Head of caudate nucleus (tissue), 42 donors: ENCODE results near the gene ZNF384.
"Not testable (repeated sequence)": the region's sequence is repeated elsewhere in the genome, so short reads cannot be mapped to it uniquely, and the experiment has no call there.

Experiments used
- DNase-seq, 42 donors: peaks; one replicate each; pipeline versions ENCODE4 v3.0.0 to v3.0.0-alpha.2; 2020 to 2021; ENCODE audit warnings: mixed read lengths in 7 of 42
- intact Hi-C: fragments of 100-400 bp; cut with DNase I; formaldehyde crosslinking; loops from one replicate; pipeline ENCODE4 v1.15.0; 2022

Gene ZNF384

DNA sequence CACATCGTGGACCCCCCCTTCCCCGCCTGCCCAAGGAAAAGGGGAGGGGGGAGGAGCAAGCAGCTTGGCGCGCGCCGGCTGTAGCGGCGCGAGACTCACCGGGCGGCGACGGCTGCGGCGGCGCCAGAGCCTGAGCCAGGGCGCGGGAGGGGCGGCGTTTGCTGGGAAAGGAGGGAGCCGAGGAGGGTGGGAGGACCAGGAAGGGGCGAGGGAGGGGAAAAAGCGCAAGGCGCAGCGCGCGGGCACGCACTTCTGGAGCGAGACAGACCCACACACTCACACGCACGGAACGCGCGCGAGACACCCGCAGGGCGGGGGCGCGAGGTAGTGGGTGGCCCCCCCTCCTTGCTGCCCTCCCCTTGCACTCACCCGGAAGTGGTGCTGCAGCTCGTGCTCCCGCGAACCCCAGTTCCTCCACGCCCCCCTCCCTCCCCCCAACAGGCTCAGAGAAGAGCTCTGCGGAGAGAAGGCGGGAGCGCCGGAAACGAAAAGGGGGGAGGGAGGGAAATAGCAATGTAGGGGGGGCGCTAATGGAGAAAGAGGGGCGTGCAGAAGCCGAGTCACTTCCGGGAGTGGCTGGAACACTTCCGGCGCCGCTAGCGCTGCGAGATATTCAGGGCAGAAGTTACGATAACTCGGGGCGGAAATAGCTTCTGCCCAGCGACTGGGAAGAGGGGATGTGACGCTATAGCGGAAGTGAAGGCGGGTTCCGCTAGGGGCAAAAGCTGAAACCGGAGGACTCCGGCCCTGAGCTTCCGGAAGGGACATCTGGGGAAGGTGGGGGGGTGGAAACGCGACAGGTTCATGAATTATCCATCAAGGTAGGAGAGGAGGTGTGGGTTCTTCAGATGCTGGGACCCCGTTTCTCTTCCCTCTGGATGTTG lies at the start of gene ZNF384:
Gene ZNF384, minus strand, starts transcription at position 377 of the 884 bp plus-strand sequence. CDS start 9,855 bp downstream, outside the sequence.
- DNase-seq: peak; percentile 96 to 100 (median 99)
- intact Hi-C loops: loop anchor here (1.0 to 5.0 kb wide), 3 partner anchors 26 to 77 kb away; partner anchors contain the start of gene ING4

DNA sequence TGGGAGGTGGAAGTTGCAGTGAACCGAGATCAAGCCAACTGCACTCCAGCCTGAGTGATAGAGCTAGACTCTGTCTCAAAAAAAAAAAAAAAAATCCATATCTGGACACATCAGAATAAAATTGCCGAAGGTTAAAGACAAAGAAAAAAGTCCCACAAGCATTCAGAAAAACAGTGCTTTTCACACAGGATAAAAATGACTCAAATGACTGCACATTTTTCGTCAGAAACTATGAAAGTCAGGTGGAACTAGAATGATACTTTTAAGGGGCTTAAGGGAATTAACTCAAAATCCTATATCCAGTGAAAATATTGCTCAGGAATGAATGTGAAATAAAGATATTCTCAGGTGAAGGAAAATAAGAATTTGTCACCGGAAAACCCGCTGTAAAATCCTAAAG lies 47.6 kb upstream of the ZNF384 start:
- DNase-seq: no peak
- intact Hi-C loops: no loop called here

DNA sequence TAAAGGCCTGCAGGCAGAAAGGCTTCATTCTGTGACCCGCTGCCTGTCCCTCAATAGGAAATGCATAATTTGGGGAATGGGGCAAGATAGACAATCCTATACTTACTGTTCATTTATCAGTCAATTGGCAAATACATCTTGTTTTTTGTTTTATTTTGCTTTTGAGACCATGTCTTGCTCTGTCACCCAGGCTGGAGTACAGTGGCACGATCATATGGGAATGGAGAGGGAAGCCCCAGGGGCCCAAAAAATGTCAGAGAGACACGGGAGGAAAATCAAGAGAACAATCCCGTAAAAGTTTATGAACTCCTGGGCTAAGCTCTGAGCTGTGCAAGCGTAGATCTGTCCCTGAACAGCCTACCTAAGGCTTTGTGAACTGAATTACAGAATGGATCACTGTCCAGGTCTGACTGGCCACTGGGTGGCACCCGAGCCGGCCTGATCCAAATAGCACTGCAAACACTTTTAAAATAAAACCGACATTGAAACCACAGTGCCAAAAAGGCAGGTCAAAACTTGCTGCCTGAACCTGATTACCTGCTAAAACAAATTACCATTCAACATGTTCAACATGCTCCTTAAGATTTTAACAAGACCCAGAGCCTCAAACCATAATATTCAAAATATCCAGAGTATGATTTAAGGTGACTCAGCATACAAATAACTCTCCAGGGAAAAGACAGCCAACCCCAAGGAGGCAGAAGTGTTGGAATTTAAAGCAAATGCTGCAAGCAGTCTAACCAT lies 46.4 kb upstream of the ZNF384 start:
- intact Hi-C loops: no loop called here
- peak; percentile 26 to 83 (median 63) for DNase-seq

DNA sequence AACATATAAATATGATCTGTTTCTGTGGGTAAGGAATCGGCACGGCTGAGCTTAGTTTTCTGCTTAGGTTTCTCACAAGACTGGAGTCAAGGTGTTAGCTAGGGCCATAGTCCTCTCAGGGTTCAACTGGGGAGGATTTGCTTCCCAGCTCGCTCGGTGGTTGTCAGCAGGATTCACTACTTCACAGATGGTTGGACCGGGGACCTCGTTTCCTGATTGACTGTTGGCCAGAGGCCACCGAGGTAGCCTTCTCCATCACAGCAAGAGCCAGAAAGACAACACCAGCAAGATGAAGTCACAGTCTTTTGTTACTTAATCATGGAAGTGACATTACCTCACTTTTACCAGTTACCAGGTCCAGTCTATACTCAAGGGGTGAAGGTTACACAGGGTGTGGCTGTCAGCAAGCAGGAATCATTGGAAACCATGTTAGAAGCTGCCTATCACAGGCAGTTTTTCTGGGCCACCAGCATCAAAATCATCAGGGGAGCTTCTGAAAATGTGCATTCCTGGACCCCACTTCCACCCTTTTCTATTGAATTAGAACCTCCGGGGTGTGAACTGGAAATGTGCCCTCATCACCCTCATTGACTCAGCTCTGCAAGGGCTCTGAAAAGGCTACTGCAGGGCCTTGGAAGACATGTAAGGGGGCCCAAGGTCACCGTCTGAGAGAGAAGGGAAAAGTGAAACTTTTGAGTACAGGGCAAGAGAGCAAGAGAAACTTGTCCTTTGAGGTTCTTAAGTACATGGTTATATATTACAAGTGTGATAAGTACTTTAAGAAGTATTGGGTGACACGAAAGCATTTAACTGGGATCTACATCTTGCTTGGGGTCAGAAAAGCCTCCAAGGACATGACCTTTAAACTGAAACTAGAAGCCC lies 45.6 kb upstream of the ZNF384 start:
- intact Hi-C loops: no loop called here
- no peak for DNase-seq

DNA sequence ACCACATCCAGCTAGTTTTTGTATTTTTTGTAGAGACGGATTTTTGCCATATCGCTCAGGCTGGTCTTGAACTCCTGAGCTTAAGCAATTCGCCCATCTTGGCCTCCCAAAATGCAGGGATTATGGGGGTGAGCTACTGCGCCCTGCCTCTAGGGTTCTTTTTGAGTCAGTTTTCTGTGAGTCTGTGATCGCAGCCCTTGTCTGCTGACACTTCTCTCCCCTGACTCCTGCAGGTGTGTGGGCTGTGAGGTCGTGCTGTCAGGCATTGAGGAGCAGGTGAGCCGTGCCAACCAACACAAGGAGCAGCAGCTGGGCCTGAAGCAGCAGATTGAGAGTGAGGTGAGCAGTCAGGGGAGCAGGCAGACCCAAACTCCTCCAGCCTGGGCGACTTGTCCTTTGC lies 41.0 kb upstream of the ZNF384 start:
- DNase-seq: peak in 35 of 42 donors; percentile 5 to 79 (median 39)
- intact Hi-C loops: no loop called here

DNA sequence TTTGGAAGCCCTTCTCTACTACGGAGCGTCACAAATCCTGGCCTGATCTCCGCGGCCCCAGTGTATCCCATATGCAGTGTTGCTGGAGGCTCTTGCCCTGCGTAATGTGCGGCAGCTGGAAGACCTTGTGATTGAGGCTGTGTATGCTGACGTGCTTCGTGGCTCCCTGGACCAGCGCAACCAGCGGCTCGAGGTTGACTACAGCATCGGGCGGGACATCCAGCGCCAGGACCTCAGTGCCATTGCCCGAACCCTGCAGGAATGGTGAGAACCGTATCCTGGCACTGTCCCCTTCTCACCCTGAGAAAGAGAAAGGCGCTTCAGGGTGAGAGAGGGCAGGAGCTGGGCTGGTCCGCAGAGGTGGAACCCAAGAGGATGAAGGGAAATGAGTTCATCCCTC lies 40.0 kb upstream of the ZNF384 start:
- intact Hi-C loops: no loop called here
- DNase-seq: no peak

DNA sequence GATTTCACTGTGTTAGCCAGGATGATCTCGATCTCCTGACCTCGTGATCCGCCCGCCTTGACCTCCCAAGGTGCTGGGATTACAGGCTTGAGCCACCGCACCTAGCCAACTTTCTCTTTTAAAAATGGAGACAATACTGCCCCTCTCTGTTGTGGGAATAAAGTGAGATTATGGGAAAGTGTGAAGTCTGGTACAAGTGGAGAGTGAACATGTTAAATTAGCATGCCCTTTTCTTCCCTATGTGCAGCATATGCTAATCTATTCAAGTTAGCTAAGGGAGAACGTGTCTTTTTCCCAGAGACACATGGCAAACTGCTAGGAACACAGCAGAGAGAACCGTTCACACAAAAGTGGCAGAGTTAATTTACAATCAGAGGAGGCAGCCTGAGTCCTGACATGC lies 36.2 kb upstream of the ZNF384 start:
- intact Hi-C loops: no loop called here

DNA sequence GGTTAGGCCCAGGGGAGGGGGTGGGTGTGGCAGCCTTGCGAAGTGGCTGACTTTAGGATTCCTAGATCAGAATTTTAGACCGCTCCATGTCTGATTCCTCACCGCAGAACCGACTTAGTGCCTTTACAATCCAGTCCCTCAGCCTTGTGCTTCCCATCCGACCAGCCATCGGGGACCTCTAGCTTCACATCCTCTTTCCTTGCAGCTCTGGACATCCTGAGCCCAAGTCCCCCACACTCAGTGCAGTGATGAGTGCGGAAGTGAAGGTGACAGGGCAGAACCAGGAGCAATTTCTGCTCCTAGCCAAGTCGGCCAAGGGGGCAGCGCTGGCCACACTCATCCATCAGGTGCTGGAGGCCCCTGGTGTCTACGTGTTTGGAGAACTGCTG lies 35.2 kb upstream of the ZNF384 start:
- DNase-seq: peak in 11 of 42 donors; percentile 3 to 45 (median 16)
- intact Hi-C loops: no loop called here

More for the DNA sequence above, 36.2 kb upstream of the ZNF384 start:
- DNase-seq: no peak

DNA sequence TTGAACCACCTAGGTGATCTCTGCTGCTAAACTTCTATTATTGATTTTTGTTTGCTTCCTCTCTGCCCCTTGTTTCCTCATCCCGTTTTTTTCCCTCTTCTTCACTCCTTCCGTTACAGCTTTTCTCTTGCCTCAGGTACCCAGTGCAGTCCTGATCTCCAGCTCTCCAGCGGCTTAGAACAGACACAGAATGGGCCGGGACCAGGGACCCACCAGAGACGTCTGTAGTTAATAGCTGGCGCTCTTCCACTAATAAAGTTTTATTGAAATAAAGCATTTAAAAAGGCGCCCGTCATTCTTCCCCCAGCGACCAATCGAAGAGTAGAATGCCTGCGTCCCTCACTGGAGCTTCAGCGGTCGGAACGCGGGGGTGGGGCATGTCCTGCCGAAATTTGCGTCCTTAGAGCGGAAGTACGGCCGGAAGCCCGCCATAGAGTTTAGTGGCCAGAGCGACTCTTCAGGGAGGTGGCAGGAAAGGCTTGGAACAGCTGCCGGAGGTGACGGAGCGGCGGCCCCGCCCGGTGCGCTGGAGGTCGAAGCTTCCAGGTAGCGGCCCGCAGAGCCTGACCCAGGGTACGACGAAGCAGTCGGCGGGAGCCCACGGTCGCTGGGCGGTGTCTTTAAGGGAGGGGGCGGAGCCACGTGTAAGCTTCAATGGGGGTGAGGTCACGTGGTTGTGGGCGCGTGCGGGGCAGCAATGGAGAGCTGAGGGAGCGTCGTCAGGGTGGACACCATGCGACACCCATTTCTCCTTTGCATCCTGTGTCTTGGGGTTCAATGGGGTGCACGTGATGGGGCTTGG lies 34.6 kb upstream of the ZNF384 start, which contains the start of gene COPS7A:
Gene COPS7A, plus strand, starts transcription at position 440 of the 802 bp plus-strand sequence. CDS start 611 bp downstream, outside the sequence.
- intact Hi-C loops: loop anchor here (1.0 to 2.0 kb wide), 2 partner anchors 35 to 61 kb away; partner anchors contain the start of genes ING4 and ZNF384
- DNase-seq: peak; percentile 96 to 99 (median 99)

DNA sequence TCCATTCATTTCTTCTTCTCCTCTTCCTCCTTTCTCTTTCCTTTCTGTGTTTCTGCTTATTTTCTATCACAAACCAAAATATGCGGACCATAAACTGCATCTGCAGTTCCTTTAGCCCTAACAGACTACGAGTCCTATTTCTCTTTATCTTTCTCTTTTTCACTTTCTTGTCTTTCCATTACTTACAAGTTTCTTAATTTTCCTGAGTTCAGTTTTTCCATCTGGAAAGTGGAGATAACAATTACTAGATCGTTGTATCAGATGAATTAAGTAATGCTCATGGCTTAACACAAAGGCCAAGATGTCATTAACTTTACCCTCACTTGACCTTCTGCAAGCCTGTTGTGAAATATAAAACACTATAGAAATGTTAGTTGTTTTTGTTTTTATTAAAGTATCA lies 33.7 kb upstream of the ZNF384 start:
- intact Hi-C loops: loop anchor here (1.0 to 2.0 kb wide), 2 partner anchors 34 to 60 kb away; partner anchors contain the start of genes ING4 and ZNF384
- no peak for DNase-seq

DNA sequence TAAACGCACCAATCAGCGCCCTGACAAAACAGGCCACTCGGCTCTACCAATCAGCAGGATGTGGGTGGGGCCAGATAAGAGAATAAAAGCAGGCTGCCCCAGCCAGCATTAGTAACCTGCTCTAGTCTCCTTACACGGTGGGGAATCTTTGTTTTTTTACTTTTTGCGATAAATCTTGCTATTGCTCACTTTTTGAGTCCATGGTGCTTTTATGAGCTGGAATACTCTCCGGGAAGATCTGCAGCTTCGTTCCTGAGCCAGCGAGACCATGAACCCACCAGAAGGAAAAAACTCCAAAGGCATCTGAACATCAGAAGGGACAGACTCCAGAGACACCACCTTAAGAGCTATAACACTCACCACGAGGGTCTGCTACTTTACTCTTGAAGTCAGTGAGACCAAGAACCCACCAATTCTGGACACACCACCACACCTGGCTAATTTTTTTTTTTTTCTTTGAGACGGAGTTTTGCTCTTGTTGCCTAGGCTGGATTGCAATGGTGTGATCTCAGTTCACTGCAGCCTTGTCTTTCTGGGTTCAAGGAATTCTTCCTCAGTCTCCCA lies 27.8 kb upstream of the ZNF384 start:
- intact Hi-C loops: no loop called here
- DNase-seq: no peak

DNA sequence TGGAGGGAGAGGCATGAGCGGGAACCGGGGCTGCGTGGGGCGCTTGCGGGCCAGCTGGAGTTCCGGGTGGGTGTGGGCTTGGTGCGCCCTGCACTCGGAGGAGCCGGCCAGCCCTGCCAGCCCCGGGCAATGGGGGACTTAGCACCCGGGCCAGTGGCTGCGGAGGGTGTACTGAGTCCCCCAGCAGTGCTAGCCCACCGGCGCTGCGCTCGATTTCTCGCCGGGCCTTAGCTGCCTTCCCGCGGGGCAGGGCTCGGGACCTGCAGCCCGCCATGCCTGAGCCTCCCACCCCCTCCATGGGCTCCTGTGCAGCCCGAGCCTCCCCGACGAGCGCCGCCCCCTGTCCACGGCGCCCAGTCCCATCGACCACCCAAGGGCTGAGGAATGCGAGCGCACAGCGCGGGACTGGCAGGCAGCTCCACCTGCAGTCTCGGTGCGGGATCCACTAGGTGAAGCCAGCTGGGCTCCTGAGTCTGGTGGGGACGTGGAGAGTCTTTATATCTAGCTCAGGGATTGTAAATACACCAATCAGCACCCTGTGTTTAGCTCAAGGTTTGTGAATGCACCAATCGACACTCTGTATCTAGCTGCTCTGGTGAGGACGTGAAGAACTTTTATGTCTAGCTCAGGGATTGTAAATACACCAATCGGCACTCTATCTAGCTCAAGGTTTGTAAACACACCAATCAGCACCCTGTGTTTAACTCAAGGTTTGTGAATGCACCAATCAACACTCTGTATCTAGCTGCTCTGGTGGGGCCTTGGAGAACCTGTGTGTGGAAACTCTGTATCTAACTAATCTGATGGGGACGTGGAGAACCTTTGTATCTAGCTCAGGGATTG lies 27.1 kb upstream of the ZNF384 start:
- intact Hi-C loops, DNase-seq: not testable (repeated sequence)

DNA sequence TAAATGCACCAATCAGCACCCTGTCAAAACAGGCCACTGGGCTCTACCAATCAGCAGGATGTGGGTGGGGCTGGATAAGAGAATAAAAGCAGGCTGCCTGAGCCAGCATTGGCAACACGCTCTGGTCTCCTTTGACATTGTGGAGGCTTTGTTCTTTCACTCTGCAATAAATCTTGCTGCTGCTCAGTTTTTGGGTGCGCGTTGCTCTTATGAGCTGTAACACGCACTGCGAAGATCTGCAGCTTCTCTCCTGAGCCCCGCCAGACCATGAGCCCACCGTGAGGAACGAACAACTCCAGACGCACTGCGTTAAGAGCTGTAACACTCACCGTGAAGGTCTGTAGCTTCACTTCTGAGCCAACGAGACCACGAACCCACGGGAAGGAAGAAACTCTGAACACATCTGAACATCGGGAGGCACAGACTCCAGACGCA lies 19.8 kb upstream of the ZNF384 start:
- DNase-seq: no peak
- intact Hi-C loops: no loop called here

DNA sequence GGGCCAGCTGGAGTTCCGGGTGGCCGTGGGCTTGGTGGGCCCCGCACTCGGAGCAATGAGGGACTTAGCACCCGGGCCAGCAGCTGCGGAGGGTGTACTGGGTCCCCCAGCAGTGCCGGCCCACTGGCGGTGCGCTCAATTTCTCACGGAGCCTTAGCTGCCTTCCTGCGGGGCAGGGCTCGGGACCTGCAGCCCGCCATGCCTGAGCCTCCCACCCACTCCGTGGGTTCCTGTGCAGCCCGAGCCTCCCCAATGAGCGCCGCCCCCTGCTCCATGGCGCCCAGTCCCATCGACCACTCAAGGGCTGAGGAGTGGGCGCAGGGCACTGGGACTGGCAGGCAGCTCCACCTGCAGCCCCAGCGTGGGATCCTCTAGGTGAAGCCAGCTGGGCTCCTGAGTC lies 19.2 kb upstream of the ZNF384 start:
- DNase-seq, intact Hi-C loops: not testable (repeated sequence)

DNA sequence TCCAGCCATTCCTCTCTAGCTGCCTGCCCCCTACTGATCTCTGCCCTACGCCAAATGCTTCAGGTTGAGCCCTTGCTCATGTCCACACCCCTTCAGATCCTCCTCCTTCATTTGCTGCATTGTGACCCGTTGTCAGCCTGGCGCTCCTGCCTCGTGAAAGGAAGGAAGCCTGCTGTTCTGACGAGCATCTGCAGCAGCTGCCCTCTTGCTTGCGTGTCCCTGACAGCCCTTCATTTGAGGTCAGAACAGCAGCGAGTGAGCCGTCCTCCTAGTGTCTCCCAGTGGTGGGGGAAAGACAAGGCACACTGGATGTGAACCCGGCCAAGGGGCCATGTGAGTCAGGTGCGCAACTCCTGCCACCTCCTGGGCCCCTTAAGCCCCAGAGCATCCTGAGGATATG lies 14.5 kb upstream of the ZNF384 start:
- intact Hi-C loops: no loop called here
- DNase-seq: no peak

DNA sequence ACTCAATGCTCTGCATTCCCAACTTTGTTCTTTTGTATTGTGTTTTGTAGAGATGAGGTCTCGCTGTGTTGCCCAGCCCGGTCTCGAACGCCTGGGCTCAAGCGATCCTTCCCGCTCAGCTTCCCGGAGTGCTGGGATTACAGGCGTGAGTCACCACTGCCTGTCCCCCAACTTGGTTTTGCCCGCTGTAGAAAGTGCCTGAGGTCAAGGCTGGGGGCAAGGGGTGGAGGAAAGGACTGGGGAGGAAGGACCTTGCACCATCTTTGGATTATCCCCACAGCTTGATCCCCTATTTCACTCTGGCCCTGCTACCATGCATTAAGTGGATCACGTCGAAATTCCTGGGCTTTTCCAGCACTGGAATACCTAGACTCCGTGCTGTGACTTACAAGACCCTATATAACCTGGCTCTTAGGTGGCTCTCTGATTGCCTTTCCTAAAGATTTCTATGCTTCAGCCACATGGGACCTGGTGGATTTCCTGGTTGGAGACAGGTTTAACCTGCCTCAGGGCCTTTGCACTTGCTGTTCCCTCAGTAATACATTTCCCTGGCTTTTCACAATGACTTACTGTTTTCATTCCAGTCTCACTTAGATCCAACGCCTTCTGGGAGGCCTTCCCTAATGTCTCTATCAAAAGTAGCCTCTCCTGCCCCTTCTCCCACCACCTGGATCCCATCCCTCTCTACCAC lies 12.0 kb upstream of the ZNF384 start:
- DNase-seq: no peak
- intact Hi-C loops: no loop called here
